GM10266 (cell line): ENCODE data around the gene PSMA1.
A peak's percentile ranks its signal among the peaks of the same experiment; 100 is the strongest.
"Not testable (repeated sequence)": the region's sequence is repeated elsewhere in the genome, so short reads cannot be mapped to it uniquely, and the experiment has no call there.

Experiments used
- DNase-seq: peaks from one replicate; pipeline ENCODE4 v3.0.0; 2012; ENCODE audit errors: extremely low spot score
- CTCF ChIP-seq: IDR thresholded peaks from 2 replicates; pipeline ENCODE4 v1.5.1; 2012; ENCODE audit warnings: mild to moderate bottlenecking, low read depth; ENCODE audit not compliant: control insufficient read depth, insufficient read depth; ENCODE audit errors: missing control alignments

The PSMA1 gene

GRCh38 chr11:14519917-14520746 lies at the start of gene PSMA1:
PSMA1 (minus strand) TSS chr11:14520386; CDS start chr11:14520299, 87 bp downstream.
- peak; percentile 81 for DNase-seq
- no peak for TF ChIP-seq CTCF

- not testable (repeated sequence) for DNase-seq
Observed at GRCh38 chr11:14569516-14569915, 49.3 kb upstream of the PSMA1 start.

GRCh38 chr11:14567064-14567651 lies 47.0 kb upstream of the PSMA1 start:
- DNase-seq: no peak
- no peak for TF ChIP-seq CTCF

GRCh38 chr11:14566331-14567063 lies 46.3 kb upstream of the PSMA1 start:
- TF ChIP-seq CTCF: no peak
- DNase-seq: no peak

GRCh38 chr11:14565845-14566244 lies 45.7 kb upstream of the PSMA1 start:
- DNase-seq: no peak
- TF ChIP-seq CTCF: no peak

GRCh38 chr11:14555818-14556217 lies 35.6 kb upstream of the PSMA1 start:
- no peak for TF ChIP-seq CTCF
- DNase-seq: no peak

- DNase-seq: no peak
- no peak for TF ChIP-seq CTCF
Observed at GRCh38 chr11:14554959-14555358, 34.8 kb upstream of the PSMA1 start.
